HepG2 (cell line): ENCODE results near the gene ZNF292. TPM values are rescaled to one million over a fixed set of nuclear protein-coding genes. Genes with fewer than 3 reads are reported as not detected.

ENCODE experiments used
- ATF2 ChIP-seq: sonication (generic); formaldehyde crosslinking; IDR thresholded peaks from 2 replicates; pipeline ENCODE4 v1.4.0; 2020; ENCODE audit warnings: missing genetic modification reagents
- CREBL2 ChIP-seq: sonication (generic); formaldehyde crosslinking; IDR thresholded peaks from 2 replicates; pipeline ENCODE4 v1.8.1; 2023; ENCODE audit warnings: missing genetic modification reagents, mild to moderate bottlenecking, borderline replicate concordance
- HDAC1 ChIP-seq: sonication (generic); formaldehyde crosslinking; IDR thresholded peaks from 2 replicates; pipeline ENCODE4 v1.5.1; 2020; ENCODE audit warnings: mild to moderate bottlenecking, missing genetic modification reagents
- KDM1A ChIP-seq: IDR thresholded peaks from 2 replicates; pipeline ENCODE4 v1.6.1; 2016; ENCODE audit warnings: missing compliant biosample characterization
- NBN ChIP-seq: fragments of 450-650 bp; conservative IDR thresholded peaks from 2 replicates; pipeline ENCODE4 v1.6.1; 2017
- PBX2 ChIP-seq: IDR thresholded peaks from 2 replicates; pipeline ENCODE4 v1.6.1; 2016; ENCODE audit warnings: control low read depth
- POLR2G ChIP-seq: fragments of 200-400 bp; formaldehyde crosslinking; IDR thresholded peaks from 2 replicates; pipeline ENCODE4 v1.6.1; 2018; ENCODE audit warnings: mild to moderate bottlenecking, low read depth, low read length, moderate library complexity
- PRDM15 ChIP-seq: sonication (generic); formaldehyde crosslinking; IDR thresholded peaks from 2 replicates; pipeline ENCODE4 v1.4.0; 2020; ENCODE audit warnings: missing genetic modification reagents
- RCOR2 ChIP-seq: IDR thresholded peaks from 2 replicates; pipeline ENCODE4 v1.6.1; 2016; ENCODE audit warnings: missing biosample characterization, missing genetic modification reagents
- REXO4 ChIP-seq: sonication (generic); formaldehyde crosslinking; IDR thresholded peaks from 2 replicates; pipeline ENCODE4 v1.8.0; 2022; ENCODE audit warnings: missing genetic modification reagents, mild to moderate bottlenecking, borderline replicate concordance
- TEAD2 ChIP-seq: sonication (generic); formaldehyde crosslinking; IDR thresholded peaks from 2 replicates; pipeline ENCODE4 v1.9.0; 2021; ENCODE audit warnings: missing genetic modification reagents
- ZBTB33 ChIP-seq: sonication (generic); formaldehyde crosslinking; IDR thresholded peaks from 2 replicates; pipeline ENCODE4 v1.4.0; 2020; ENCODE audit warnings: missing genetic modification reagents
- ZFP1 ChIP-seq: IDR thresholded peaks from 2 replicates; pipeline ENCODE4 v1.6.1; 2016
- ZNF138 ChIP-seq: sonication (generic); formaldehyde crosslinking; IDR thresholded peaks from 2 replicates; pipeline ENCODE4 v1.5.0; 2020; ENCODE audit warnings: mild to moderate bottlenecking, low read depth, missing genetic modification reagents
- ZNF275 ChIP-seq: sonication (generic); formaldehyde crosslinking; IDR thresholded peaks from 2 replicates; pipeline ENCODE4 v1.8.0; 2022; ENCODE audit warnings: missing genetic modification reagents, mild to moderate bottlenecking, inconsistent platforms, borderline replicate concordance
- ZNF367 ChIP-seq: sonication (generic); formaldehyde crosslinking; IDR thresholded peaks from 2 replicates; pipeline ENCODE4 v1.4.0; 2020; ENCODE audit warnings: missing genetic modification reagents, borderline replicate concordance
- ZNF550 ChIP-seq: sonication (generic); formaldehyde crosslinking; IDR thresholded peaks from 2 replicates; pipeline ENCODE4 v1.4.0; 2020; ENCODE audit warnings: mild to moderate bottlenecking, missing genetic modification reagents, borderline replicate concordance
- ZNF7 ChIP-seq: IDR thresholded peaks from 2 replicates; pipeline ENCODE4 v1.6.1; 2016; ENCODE audit warnings: missing biosample characterization, missing genetic modification reagents
- polyA plus RNA-seq, 8 experiments: library from polyadenylated mRNA; depleted of rRNA in 3 of 8; stranded (reverse) in 7 of 8; unstranded in 1 of 8; fragments of >200 nt; fragmentation: Illumina TruSeq in 4 of 8; extraction: Trizol in 4 of 8; gene quantifications; 2 replicates each; pipeline versions ENCODE4 v1.2.1 to v1.2.3, GENCODE V29; 2011 to 2016; ENCODE audit warnings: low read depth in 4 of 8, missing spikeins in 1 of 8, mixed read lengths in 1 of 8; ENCODE audit not compliant: insufficient read depth in 1 of 8
- total RNA-seq, 5 experiments: library from RNA; depleted of rRNA; stranded (reverse); fragments of >200 nt; fragmentation: Illumina TruSeq; extraction: Trizol; gene quantifications; 2 replicates each; pipeline ENCODE4 v1.2.3, GENCODE V29; 2016; ENCODE audit warnings: low read depth in 1 of 5

ZNF292 gene
- total and polyA plus RNA-seq, 2 of the 13 experiments (the other 11 are each of a cell fraction or from before 2014, with no cell fraction given): 9.9 to 12.8 TPM

GRCh38 chr6:87154993-87155841 is at the start of gene ZNF292 (continued):
- TF ChIP-seq PRDM15 (CRISPR knock-in tag) (peak; percentile 76), KDM1A (CRISPR knock-in tag) (no peak), RCOR2 (CRISPR knock-in tag) (no peak; the same call in 1 of the 2 replicates), ZNF550 (0 out of 2 replicates have a peak, but pooled peaks have one; percentile 39), POLR2G (peak; percentile 89), ZNF367 (no peak), ZFP1 (no peak; the same call in 1 of the 2 replicates), ZNF138 (CRISPR knock-in tag) (no peak; the same call in 1 of the 2 replicates), ATF2 (peak; percentile 55), ZNF7 (CRISPR knock-in tag) (no peak; the same call in 1 of the 2 replicates), REXO4 (CRISPR knock-in tag) (0 out of 2 replicates have a peak, but pooled peaks have one; percentile 54), CREBL2 (peak; percentile 81; the same call in 1 of the 2 replicates), TEAD2 (CRISPR knock-in tag) (no peak; the same call in 1 of the 2 replicates), HDAC1 (CRISPR knock-in tag) (peak; percentile 98), ZBTB33 (CRISPR knock-in tag) (peak; percentile 38; the same call in 1 of the 2 replicates), ZNF275 (no peak; the same call in 1 of the 2 replicates), PBX2 (no peak), NBN (no peak)
